ENCODE data around the gene TGM1.

The TGM1 gene

DNA sequence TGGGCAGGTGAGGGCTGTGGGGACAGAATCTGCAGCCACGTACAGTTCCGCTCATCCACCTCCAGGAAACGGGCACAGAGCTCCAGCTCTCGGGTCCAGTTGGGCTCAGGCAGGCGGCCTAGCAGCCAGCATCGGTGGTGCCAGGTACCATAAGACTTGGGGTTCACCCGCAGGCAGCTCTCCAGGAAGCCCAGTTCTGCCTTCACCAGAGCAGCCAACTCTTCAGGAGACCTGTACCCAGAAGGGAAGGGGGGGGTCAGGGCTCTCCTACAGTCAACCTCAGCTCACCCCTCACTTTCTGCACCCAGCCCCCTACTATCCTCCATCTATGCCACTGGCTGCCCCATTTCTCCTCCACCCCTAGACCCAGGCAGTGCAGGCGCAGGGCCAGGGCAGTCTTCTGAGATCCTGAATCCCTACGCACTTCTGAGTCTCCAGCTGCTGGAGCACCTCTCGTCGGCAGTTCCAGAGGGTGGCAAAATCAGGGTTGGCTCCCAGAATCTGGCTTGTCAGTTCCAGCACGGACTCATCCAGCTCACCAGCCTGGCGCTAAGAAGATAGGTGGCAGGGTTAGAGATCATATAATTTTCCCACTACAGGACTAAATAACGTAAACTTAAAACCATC is 7.0 kb upstream of the TGM1 start:
- DNase-seq, result no peak

DNA sequence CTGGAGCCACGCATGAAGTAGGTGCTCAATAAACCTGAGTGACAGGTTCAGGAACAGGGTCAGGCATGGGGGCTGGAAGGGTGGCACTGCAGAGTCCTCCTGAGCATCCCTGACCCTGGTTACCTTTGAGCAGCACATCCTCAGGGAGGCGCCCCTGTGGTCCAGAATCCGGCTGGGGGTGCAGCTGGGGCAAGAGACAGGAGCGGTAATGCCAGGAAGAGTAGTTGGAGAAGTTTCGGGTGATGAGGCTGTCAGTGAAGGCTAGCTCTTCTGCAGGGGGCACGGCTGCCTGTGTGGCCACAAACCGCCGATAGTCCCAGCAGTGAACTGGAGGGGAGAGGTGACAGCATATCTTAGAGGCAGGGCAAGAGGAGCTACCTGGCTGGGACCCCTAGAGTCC is 6.4 kb upstream of the TGM1 start:
- no peak for DNase-seq

DNA sequence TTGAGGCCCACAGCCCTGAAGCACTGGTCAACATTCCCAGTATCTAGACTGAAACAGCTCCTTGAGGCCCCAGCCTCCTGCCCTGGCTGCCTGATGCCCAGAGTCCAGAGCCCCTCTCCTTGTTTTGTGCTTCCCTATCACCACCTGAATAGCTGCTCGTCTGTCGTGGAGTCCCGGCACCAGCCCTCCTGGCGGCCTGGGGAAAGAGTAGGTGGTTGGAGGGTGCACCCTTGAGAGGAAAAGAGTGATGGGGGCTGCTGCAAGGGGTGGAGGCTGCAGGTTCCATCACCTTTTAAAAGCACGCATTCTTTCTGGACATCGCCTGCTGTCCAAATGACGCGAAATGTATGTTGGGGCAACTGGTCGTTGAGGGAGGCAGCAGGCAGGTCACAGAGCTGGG is 5.2 kb upstream of the TGM1 start:
- no peak for DNase-seq

DNA sequence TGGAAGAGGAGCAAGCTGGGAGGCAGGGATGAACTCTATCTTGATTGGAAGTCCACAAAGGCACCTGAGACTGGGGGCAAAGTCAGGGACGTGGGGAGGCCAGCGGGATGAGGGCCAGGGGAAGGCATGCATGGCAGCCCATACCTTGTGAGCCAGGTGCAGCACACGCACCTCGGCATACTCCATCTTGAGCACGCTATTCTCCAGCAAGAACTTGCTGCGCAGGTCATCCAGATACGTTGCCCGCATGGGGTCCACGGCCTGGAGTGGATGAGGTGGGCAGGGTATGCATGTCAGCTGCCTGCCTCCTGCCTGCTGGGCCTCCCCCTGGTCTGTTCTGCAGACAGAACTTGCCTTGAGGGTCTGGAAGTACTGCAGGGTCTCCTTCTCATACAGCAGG is 4.5 kb upstream of the TGM1 start:
- DNase-seq, result no peak

DNA sequence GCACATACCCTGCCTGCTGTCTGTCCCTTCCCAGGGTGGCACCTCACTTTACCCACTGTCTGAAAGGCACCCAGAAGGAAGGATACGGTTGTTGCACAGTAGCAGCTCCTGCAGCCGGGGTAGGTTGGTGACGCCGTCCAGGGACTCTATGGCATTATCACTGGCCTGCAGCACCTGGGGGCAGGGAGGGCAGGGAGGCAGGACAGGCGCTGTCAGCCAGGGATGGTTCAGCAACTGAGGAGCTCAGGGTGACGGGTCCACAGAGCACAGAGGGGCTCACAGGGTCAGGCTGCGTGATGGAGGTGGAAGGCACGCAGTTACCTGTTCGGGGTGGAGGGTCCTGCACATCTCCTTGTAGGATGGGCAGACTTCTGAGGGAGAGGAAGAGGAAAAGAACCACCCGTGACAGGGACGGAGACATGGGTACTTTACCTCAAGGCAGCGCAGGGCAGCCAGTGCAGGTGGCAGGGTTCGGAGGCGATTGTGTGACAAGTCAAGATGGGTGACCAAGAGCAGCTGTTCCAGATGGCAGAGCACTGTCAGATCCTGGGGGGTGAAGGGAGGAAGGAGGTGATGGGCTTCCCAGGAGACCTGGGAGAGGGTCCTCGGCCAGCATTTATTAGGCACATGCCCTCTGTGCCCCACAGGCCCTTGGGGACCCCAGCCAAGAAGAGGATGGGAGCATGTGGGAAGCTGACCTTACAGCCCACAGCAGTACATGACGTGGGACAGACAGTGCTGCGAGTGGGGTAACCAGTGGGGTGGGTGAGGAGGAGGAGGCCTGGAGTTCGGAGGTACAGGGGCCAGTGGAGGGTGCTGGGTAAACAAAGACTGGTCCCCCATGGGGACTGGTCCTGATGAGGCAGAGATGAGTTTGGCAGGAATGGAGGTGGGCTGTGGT is 3.6 kb upstream of the TGM1 start:
- no peak for DNase-seq

DNA sequence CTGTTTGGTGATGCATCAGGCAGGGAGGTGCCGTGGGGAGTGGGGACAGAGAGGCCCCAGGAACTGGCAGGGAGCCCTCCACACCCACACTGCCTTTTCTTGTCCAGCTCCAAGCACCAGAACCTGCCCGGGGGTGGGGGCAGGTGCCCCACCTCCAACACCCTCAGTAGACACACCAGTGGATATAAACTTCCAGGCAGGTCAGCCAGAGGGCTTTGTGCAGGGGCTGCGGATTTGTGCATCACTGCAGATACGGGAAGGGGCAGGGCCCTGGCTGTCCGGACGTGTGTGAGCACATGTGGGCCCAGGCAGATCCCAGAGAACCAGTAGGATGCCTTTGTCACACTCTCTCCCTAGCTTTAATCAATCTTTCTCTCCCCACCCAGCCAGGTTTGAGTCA is 1.3 kb upstream of the TGM1 start:
- no peak for DNase-seq

DNA sequence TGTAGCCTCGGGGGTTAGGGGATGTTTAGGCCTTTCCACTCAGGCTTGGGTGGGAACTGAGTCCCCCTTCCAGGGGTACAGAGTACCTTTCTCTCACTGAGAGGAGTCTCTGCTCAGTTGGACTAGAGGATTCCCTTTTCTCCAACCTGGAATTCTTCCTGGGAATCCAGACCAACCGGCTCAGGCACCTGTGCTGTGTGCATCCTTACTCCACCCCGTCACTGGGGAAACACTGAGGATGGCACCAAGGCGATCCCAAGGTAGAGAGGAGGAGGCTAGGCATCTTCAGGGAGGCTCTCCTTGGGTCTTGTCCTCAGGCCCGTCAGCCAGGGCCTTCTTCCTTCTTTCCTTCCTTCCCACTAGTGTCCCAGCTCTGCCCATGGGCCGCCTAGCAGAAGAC is 871 bp upstream of the TGM1 start:
- no peak for DNase-seq

DNA sequence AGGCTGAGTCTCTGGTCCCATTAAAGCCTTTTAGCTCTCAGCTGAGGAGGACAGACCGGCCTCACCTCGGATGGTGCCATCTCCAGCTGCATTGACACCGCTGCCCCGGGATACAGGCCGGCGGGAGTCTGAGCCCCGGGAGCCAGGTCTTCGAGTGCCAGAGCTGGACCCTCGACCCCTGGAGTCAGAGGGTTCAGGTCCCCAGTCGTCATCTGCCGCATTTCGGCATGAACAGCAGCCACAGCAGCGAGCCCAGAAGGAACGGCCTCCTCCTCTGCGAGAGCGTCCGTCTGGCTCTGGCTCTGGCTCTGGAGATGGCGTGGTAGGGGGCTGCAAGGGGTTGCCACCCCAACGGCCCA is 1.0 kb downstream of the TGM1 start:
- DNase-seq, result no peak

DNA sequence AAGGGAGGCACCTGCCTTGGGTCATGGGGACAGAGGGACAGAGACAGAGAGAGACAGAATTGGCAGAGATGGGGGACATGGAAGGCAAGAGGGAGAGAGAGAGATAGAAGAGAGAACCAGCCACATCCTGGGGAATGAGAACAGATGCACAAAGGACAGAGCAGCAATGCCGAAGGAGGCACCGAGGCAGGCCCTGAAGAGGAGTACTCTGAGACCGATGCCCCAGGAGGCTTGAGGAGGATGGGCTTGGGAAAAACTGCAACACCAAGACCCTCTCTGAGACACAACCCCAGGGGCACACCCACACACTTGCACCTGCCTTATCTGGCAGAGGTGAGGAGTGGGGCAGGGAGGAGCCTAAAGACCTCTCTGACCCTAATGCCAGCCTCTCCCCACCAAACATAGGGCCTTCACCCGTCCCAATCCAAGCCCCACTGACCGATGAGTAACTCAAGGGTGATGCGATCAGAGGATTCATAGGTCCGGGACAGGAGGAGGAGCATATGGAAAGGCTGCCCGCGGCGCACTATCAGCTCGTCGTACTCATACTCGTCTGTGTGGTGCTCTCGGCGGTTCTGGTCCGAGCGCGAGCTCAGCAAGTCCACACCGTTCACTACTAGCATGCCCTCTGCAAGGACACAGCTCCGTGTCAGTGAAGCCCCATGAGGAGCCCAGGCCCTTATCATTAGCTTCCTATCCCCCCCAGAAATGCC is 1.6 kb downstream of the TGM1 start:
- no peak for DNase-seq

DNA sequence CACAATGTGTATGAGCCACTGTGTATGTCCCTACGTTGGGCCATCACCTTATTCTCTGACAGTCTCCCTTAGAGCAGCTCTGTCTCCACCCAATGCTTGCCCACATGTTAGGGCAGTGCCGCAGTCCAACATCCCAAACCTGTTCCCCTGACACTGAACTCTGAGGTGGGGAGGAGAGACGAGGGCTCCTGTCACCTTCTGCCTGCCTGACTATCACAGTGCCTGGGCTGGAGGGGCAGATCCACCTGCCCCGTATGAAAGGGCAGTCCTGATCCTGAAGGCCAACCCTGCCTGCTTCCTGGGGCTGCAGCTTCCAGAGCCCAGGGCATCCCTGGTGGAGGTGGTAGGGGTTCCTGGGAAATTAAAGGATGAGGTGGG is 2.2 kb downstream of the TGM1 start:
- DNase-seq, result no peak

DNA sequence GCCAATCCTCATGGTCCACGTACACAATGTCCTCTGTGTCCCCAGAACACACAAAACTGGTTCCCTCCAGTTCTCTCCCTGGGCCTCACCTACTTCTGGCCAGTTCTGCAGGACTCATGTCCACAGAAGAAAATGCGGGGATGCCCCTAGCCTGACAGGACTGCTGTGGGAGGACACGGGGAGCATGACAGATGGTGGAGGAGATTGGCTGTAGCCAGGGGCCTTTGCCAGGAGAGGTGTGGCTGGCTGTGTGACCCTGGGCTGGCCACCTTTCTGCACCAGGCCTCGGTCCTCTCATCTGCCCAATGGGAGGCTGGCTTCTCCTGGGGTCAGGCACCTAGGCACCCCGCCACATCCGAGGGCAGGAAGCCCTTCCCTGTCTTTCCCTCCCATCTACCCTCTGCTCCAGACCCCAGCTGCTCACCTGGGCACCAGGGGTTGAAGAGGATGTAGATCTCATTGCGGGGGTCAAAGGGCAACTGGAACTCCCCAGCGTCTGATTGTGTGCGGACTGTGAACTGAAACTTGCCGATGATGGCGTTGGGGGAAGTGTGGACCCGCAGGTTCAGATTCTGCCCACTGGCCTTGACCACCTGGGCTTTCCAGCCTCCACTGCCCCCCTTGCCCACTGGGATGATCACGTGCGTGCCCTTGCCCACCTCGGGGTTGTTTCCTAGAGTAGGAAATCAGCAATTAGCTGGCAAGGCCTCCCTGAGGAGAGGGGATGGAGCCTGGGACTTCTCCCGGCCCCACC is 2.8 kb downstream of the TGM1 start:
- DNase-seq, result no peak

DNA sequence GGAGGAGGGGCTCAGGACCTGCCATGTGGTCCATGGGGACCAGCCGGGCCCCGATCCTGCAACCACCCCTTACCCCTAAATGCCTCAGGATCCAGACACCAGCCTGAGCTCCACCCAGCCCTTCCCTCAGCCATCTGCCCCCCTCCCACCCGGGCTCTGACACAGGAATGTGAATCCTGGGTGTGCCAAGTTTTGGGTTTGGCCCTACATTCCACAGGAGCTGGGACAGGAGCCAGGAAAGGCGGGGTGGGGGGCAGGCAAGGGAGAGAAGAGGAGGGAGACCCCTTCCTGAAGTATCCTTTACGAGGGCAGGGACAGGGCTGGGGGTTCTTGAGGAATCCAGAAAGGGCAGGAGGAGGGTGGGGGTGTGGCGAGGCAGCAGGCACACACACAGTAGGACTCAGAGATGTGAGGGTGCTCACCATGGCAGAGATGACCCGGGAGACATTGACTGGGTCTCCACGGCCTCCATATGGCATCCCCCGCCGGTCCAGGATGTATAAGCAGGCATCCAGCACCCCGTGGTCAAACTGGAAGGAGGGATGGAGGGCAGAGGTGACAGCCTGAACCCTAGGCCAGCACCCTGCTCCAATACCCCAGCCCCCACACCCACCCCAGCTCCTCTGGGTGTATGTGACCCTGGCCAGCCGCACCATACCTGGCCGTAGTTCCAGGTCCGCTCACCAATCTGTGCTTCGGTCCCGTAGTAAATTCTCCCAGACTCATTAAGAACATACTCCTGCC is 3.5 kb downstream of the TGM1 start:
- no peak for DNase-seq

DNA sequence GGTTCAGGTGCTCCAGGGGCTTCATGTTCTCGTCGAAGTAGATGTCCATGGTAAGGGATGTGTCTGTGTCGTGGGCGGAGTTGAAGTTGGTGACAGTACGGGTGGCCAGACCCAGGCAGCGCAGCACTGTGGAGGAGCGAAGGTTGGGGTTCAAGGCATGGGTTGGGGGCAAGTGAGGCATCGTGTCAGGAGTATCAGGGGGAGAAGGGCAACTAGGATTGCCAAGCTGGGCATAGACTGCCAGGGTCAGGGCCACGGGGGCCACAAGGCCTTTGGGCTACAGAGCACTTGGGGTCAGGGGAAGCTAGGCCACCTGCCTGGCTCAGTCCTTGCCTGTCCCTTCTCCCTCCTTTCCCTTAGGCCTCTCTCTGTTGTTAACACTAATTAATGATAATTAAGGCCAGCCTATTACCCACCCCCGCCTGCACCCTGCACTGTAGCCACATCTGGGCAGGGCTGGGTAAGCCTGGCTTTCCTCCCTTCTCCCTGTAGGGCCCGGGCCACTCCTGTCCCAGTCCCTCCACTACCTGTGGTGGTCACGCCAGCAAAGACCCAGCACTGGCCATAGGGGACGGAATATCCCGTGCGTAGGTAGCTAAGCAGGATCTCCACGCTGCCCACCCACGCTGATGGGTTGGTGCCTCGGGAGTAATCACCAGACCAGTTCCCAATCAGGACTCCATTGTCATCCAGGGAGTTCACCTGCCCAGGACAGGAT is 4.3 kb downstream of the TGM1 start:
- DNase-seq, result no peak

DNA sequence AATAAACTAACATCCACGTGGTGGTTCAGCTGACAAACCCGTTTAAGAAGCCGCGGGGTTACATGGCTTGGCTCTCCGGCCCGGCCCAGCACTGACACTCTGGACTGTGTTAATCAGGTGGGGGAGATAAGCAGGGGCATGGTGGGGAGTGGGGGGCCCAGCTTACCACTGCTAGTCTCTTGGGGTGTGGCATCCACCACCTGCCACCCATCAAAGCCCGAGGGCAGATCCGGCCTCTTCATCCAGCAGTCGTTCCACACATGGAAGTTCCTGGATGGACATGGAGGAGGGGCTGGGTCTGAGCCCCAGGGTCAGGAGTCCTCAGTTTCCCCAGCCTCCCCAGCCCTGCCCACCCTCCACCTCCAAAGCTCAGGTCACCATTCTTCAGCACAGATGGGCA is 4.9 kb downstream of the TGM1 start:
- DNase-seq, result no peak

DNA sequence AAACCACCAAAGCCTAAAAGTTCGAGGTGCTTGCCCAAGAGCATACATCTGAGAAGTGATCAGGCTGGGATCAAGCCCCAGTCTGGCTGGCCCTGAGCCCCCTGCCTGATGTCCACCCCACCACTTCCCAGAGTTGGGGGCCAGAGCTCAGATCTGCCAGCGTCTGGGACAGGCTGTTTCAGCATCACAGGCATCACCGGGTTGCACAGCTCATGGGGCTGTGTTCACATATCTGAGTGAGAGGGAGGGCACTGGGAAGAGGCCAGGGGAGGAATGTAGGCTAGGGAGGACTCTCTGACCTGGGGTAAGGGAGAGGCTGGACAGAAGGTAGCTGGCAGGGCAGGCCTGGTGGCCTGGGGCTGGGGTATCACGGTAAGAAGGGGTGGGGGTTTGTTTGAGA is 6.0 kb downstream of the TGM1 start:
- DNase-seq, result no peak

DNA sequence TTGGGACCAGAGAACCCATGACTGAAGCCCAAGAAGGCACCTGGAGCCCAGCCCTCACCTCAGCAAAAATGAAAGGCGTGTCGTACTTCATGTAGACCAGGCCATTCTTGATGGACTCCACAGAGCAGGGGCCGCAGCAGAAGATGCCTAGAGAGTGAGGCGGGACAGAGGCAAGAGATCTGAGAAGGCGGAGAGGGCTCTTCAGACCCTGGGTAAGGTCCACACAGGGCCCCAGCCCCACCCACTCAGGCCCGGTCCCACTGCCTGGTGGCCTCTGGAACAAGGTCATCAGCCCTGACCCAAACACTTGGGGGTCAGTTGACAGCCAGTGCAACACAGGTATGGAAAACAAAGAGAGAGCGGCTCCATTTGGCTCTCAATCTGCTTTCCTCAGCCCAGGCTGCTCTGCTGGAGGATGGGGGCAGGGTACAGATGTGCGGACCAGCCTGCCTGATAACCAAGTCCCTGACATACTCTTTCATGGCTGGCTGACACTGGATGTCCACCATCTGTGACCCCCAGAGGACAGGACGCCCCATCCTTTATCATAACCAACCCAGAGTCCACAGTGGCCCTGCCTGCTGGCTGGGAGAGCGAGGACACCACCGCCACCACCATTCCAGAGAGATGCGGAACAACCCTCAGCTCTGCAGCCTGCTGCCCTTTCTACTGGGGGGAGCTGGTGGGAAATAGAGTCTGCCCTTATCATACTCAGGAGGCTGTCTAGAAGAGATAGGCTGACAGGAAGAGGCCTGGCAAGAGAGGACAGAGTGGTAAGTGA is 6.9 kb downstream of the TGM1 start:
- DNase-seq, result no peak

DNA sequence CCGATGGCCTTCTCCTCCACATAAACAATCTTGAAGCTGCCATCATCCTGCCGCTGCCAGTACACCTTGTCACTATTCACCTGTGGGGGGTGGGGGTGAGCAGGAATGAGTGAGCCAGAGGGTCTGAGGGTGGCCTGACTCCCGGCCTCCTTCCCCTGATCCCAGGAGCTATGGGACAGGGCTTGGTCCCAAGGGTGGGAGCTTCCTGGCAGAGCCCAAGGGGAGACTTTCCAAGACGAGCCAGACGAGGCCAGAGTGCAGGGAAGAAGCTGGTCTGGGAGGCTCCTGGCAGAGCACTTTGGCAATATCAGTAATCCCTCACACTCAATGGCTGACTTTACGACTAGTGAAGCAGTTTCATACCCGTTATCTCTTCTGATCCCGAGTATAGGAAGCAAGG is 7.5 kb downstream of the TGM1 start:
- no peak for DNase-seq

DNA sequence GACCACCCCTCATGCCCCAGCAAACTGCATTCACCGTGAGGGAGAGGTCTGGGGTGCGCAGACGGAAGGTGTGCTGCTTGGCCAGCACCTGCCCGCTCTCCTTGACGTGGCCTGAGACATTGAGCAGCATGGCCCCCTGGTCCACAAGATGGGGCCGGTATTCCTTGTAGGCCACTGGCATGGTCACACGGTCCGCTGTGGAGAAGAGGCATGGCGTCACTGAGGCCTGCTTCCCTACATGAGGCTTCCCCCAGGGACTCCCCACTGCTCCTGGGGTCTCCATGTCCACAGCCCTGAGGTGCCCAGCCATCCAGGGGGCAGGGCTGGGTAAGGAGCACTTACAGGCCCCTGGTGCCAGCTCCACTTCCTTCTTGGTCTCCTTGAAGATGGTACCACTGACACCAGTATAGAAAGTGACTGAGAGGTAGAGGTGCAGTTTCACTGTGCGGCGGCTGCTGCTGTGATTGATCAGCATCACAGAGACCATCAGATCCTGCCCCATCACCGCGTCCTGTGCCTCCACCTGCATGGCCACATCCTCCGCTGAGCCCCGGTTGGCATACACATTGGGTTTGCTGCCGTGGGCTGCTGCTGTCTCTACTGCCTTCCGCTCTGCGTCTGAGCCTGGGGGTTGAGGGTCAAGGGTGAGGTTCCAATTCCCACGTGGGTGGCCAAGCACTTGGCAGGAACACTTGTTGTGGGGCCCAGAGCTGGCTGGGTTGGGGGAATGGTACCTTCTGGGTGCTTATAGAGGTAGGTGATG is 8.2 kb downstream of the TGM1 start:
- DNase-seq, result no peak

DNA sequence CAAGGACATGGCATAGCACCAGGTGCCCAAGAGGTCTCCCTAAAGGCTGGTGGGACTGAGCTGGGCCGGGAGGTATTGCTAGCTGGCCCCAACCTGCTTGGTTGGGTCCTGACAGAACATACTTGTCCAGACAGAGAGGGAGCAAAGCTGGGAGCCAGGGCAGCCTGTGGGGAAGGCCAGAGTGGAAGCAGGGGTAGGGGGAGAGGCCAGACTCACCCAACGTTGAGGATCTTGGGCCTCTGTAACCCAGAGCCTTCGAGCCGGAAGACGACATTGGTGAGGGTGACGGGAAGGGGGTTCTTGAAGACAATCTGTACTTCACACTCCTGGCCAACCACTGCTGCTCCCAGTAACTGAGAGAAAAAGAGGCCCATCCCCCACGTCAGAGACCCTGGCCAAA is 9.0 kb downstream of the TGM1 start:
- no peak for DNase-seq
